ENCODE measurements around the gene DBT. TPM values are rescaled to one million over a fixed set of nuclear protein-coding genes. Genes with fewer than 3 reads are reported as not detected.

DBT gene
- total RNA-seq, 1 donor from 2014 or later, result 10.4 TPM

Other genes with a start within 250 kb of the DBT start
- gene SASS6, start 116.9 kb downstream of the DBT start, total RNA-seq, result 15.2 and 15.7 TPM in 2 replicates
- 20.2 and 24.6 TPM in 2 replicates for gene TRMT13, start 116.7 kb downstream of the DBT start, total RNA-seq
- gene LRRC39, start 71.6 kb downstream of the DBT start, total RNA-seq, result 0.43 and 0.74 TPM in 2 replicates
- 53.4 and 55.7 TPM in 2 replicates for gene RTCA, start 16.4 kb upstream of the DBT start, total RNA-seq
- 10.3 and 11.0 TPM in 2 replicates for gene CDC14A, start 102.7 kb upstream of the DBT start, total RNA-seq